Stimulated activated CD8-positive, alpha-beta memory T cell treated with anti-CD3 and anti-CD28 coated beads, Interleukin-7, amount 100 ng/mL, for 1 hour (primary cell): ENCODE results near the gene SRPRA.

Experiments used
- DNase-seq, 2 donors: peaks; one replicate each; pipeline ENCODE4 v3.0.0-alpha.2; 2020; ENCODE audit warnings: low read depth in 2 of 2

SRPRA gene

GRCh38 chr11:126229858-126230540 is 38.7 kb downstream of the SRPRA start:
- DNase-seq = no peak

- DNase-seq = no peak
These were observed 42.2 kb downstream of the SRPRA start for GRCh38 chr11:126226334-126227084.

GRCh38 chr11:126225295-126225665 is 43.4 kb downstream of the SRPRA start:
- no peak for DNase-seq

GRCh38 chr11:126224647-126225294 is 43.9 kb downstream of the SRPRA start:
- no peak for DNase-seq

- no peak for DNase-seq
These were observed 49.1 kb downstream of the SRPRA start for GRCh38 chr11:126219547-126219946.

GRCh38 chr11:126217491-126217890 is 51.2 kb downstream of the SRPRA start:
- DNase-seq = no peak

GRCh38 chr11:126216526-126217305 is 52.0 kb downstream of the SRPRA start:
- no peak for DNase-seq

GRCh38 chr11:126214841-126215240 is 53.9 kb downstream of the SRPRA start:
- no peak for DNase-seq

GRCh38 chr11:126214441-126214840 is 54.3 kb downstream of the SRPRA start:
- DNase-seq = no peak
